ENCODE results near the gene KRT6A.
A peak's percentile ranks its signal among the peaks of the same experiment; 100 is the strongest.

The KRT6A gene

DNA sequence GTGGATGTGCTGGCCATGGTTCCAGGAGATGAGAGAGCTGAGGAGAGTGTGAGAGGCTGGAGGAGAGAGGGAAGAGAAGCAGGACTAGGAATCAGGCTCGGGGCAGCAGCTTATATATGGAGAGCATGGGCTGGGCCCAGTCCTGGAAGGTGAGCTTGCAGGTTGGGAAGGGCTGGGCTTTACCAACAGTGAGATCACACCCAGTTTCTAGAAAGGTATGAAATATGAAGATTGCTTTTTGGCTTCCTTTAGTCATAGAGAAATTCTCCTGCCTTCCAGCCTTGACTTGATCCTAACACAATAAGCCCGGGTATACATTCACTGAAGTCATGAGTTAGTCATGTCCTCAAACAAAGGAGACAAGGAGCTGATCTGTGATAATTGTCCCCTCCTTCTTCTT is at the start of gene KRT6A:
Gene KRT6A (minus strand): TSS at position 86 of the 400 bp plus-strand sequence. CDS start 69 bp downstream, at position 17.
- no peak for DNase-seq

GRCh38 chr12:52542157-52542556 is 49.1 kb upstream of the KRT6A start:
- DNase-seq, result no peak

DNA sequence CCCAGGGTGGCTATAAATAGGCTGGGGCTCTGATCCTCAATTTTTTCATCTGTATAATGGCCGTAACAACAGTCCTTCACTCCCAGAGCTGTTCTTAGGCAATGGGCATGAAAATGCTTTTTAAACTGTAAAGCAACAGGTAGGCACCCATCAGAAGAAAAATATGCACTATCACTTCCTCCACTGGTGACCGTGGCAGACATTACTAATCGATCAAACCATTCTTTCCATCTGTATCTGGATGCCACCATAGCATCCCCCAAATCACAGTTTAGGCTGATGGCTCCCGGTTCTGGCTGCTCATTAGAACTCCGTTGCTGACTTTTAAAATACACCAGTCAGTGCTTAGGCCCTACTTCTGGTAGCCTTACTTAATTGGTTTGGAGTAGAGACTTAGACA is 48.7 kb upstream of the KRT6A start:
- DNase-seq, result no peak

GRCh38 chr12:52540531-52540930 is 47.5 kb upstream of the KRT6A start:
- no peak for DNase-seq

- DNase-seq, result no peak
Observed at GRCh38 chr12:52539821-52540173, 46.7 kb upstream of the KRT6A start.

DNA sequence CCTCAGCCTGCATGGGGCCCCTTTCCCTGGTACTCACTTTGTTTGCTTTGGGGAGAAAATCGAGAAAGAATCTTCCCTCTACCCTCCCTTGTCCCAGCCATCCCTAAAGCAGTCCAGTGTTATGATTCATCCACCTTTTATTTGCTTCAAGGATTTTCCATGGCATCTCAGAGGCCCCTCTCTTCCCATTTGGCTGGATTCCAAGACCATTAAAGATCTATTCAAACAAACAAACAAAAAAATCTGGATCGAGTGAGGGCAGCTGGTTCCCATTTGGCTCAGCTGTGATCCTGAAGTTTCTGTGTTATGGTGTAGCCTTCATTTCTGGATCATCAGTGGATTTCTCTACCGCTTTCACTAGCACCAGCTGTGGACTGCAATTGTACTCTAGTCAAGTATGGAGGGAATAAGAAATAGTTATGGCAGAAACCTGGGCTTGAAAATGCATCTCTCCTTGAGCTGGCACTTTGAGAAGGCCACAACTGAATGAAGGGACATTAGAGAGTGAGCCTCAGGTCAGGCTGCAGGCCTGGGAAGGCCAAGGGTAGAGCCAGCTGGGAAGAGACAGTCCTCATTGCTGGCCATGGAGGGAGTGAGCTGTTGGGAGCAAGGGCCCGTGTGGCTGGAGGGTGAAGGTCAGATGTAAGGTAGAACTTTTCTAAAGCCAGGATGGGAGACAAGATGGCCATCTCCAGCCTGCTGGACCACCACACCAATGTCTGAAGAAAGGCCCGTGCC is 46.2 kb upstream of the KRT6A start:
- no peak for DNase-seq

DNA sequence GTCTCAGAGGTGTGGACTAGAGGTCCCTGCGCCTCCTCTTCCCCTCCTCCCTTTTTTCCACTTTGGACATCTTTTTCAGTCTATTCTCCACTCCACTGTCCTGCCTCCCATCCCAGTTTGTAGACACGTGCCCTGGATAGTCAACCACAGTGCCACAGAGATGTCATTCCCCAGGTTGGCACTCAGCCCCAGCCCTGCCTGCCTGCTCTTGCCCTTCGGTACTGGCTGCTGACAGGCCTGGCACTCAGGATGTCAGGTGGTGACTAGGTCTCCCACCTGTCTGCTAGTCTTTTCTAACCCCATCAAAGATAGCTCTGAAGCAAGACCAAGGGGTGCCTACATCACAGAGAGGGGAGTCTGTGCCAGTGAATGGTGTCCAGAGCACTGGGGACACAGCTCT is 44.0 kb upstream of the KRT6A start:
- no peak for DNase-seq

DNA sequence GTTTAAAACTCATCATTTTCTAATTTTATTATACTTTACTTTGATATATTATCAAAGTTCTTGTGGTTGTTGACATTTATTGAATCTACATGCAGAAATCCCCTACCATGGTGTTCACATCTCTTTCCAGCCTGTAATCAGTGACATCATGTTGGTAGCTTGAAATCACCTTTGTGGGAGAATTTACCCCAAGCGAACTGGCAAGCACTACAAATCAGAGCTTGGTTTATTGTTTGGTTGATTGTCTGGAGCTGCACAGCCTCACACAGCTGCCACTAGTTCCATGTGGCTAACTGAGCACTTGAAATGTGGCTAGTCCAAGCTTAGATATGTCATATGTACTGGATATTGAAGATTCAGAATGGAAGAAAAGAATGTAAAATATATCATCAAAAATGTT is 42.5 kb upstream of the KRT6A start:
- no peak for DNase-seq

DNA sequence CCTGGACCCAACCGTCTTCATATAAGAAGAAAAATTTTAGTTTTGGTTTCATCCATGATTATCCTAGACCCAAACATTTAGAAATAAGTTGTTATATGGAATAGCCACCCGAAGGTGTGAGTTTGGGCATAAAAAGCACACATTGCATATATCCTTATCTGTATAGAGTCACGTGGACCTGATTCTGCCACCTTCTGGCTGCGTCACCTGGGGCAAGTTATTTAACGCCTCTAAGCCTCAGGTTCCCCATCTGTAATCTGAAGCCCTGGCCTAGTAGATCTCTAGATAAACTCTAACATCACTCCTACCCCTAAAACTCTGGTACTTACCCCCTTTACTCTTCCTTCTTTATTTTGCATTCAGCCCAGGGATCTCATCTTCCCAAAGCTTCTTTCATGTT is 41.4 kb upstream of the KRT6A start:
- DNase-seq, result no peak

GRCh38 chr12:52533686-52534470 is 40.8 kb upstream of the KRT6A start:
- DNase-seq, result peak in 3 of 56 donors; percentile 5 to 11 (median 10)

- DNase-seq, result no peak
Observed at GRCh38 chr12:52532636-52533035, 39.6 kb upstream of the KRT6A start.

DNA sequence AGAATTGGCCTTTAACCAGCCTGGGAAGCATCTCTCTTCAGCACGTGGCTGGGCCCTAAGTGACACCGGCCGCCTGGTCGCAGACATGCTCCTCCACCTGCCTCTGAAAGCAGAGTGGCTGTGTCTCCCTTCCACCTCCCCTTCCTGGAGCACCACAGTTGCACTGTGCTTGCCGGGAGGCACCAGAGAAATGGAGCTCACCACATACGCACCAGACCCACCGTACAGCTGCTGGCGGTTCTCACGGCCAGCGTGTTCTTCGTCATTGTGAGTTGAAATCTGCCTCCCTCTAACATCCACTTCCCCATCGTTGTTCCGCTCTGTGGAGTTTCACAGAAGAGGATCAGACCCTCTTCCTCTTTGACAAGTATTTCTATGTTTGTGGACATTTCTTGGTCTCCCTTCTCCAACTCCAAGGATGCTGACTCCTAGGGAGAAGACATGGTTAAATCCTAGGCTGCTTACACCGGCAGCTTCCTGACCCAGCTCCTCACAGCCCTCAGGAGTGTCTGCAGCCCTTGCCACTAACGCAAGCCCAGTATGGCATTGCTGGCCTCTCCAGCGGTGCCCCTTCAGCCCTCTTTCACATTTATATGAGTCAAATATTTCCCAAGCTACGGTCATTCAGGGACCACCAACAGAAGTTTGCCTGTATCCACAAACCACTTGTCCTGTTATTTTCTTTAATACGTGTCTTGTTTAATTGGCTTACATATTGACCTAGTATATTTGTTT is 38.7 kb upstream of the KRT6A start:
- peak in 3 of 56 donors; percentile 8 to 22 (median 14) for DNase-seq

DNA sequence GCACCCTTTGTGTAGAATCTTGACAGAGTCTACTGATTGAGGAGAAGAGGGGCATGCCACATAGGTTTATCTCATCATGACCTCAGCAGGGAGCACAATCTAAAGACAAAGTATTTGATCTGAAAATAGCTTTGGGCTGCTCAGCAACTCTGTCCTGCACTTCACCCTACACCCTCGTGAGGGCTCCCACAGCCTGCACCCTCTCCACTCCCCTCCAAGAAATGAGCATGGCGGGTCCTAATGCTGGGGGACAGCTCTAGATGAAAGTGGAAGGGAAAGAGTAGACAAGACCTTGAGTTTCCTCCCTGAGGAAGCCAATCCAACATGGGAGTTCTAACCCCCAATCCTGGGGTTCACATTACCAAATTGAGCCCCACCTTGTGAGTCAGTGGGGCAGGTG is 37.8 kb upstream of the KRT6A start:
- DNase-seq, result no peak

DNA sequence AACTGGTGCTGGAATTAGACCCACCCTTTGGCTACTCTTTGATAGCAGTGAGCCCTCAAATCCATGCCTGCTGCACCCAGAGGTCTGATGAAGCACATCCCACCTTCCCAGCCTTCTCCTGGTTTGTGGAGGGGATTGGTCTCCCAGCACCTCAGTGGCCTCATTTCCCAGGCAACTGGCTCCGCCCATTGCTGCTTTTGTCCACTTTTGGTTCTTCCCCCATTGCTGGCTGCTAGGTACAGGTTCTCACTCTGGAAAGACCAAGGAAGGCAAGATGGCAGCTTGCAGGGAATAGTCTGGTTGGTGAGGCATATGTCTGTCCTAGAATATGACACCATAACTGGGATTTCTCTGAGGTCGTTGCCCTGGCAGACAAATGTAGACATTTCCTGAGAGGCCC is 37.3 kb upstream of the KRT6A start:
- no peak for DNase-seq

- no peak for DNase-seq
Observed at GRCh38 chr12:52529846-52530245, 36.8 kb upstream of the KRT6A start.

DNA sequence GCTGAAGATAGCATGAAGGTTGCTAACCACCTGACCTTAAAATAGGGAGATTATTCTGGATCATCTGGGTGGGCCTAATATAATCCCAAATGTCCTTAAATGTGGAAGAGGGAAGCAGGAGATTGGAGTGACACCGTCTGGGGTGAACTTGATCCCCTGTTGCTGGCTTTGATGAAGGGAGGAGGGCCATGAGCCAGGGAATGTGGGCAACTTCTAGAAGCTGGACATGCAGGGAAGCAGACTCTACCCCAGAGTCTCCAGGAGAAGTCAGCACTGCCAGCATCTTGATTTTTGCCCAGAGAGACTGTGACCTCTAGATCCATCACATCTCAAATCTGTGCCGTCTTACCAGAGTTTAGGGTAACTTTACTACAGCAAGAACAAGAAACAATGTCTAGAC is 36.4 kb upstream of the KRT6A start:
- no peak for DNase-seq

DNA sequence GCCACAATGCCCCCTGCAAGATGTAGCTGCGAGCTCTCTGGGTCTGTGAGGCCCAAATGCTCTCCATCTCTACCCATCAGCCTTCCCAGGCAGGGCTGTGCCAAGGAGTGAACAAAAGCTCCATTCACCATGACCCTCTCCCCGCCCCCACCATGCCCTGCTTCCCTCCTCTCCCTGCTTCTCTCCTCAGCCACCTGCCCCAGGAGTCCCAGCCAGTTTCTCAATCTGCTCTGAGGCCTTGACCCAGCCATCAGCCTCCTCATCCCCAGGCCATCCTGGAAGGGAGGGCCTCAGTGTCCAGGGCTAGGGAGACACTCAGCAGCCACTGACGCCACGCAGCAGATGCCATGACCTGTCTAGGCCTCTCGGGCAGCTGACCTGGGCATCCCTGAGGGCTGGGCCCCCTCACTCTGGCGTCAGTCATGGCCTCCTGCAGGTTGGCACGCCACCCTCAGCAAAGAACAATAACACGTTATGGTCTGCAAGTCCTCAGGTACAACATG is 35.6 kb upstream of the KRT6A start:
- DNase-seq, result peak in 37 of 56 donors; percentile 11 to 77 (median 54)

GRCh38 chr12:52527121-52527800 is 34.2 kb upstream of the KRT6A start:
- no peak for DNase-seq

DNA sequence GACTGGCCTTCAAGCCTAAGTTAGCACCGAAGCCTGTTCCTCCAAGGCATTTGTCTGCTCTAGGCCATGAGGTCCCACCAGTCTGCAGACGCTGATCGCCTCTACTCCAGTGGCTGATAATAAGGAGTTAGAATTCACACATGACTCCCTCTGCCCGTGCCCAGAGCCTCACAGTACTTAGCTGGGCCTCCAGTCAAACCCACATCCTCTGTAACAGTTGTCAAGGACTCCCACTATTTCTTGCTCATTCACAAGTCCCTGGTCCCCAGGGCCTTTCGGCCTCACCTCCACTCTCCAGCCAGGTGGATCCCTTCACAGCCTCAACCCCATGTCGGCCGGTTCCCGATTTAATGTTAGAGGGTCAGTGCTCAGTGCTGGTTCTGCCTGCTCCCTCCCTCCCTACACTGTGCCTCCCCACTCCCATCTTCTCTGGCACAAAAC is 33.5 kb upstream of the KRT6A start:
- no peak for DNase-seq

DNA sequence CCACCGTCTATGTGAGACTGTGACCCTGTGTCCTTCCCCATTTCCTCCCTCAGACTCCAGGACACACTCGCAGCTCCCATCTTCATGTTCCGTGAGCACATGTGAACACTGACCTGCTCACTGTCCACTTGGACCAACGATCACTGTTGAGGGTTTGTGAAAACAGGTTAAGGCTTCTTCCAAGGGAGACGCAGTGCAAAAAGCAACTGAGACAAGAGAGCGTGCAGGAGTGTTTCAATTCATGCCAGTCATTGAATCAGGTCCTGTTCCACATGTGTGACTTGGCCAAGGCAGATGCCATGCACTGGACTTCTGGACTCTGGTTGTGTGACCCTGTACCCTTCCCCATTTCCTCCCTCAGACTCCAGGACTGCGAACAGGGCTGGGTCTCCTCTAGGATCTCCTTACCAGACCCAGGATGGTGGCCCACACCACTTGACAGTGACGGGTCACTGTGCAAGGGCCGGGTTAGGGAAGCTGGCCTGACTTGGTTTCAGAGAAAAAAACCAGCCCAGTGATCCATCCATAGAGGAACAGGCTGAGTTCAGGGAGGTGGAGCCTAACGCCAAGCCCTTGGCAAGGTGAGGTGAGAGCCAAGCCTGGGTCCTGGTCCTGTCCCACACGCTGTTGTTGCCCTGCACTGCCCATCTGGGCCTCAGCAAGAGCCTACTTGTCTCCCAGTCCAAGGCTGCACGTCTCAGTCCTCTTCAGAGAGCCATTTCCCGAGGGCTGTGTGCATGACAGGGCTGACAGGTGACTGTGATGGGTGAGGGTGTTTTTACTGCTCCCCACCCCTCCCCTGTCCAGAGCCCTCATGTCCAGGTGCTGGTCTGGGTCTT is 32.8 kb upstream of the KRT6A start:
- no peak for DNase-seq
